ENCODE results near the gene OSM. TPM values are rescaled to one million over a fixed set of nuclear protein-coding genes. Genes with fewer than 3 reads are reported as not detected.
A peak's percentile ranks its signal among the peaks of the same experiment; 100 is the strongest.
"Not testable (repeated sequence)": the region's sequence is repeated elsewhere in the genome, so short reads cannot be mapped to it uniquely, and the experiment has no call there.

Gene OSM
- total RNA-seq, 6 donors from 2014 or later: 0.98 to 11.7 (median 5.1) TPM

DNA sequence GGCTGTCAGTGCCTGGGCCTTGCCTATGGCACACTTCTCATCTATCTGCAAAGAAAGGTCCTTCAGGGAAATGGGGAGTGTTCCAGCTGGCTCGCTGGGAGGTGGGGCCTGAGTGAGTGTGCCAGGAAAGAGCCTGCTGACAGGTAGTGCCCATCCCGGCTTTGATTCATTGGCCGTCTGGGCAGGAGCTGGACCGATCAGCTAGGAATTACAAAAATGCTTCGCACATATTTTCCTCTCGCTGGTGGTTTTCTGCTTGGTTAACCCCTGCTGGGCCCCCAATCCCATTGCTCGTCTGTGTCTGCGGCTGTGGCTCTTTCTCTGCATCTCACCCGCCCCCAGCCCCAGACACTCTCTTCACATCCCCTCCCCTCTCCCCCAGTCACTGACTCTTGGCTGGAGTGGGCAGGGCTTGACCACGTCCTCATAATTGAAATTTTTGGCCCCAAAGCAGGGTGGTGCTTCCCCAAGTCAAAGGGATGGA lies 30.9 kb downstream of the OSM start:
- no peaks in the 10 kb centered on the region for H3K27me3 ChIP-seq
- DNase-seq: peak in 1 of 2 donors; percentile 75
- H3K4me3 ChIP-seq: no peak overlapping the region
- no peak for TF ChIP-seq POLR2A (IDR thresholded peaks at IDR 0.05)
- no peak for TF ChIP-seq POLR2AphosphoS5 (IDR thresholded peaks at IDR 0.05)
- TF ChIP-seq, protein P1, sequence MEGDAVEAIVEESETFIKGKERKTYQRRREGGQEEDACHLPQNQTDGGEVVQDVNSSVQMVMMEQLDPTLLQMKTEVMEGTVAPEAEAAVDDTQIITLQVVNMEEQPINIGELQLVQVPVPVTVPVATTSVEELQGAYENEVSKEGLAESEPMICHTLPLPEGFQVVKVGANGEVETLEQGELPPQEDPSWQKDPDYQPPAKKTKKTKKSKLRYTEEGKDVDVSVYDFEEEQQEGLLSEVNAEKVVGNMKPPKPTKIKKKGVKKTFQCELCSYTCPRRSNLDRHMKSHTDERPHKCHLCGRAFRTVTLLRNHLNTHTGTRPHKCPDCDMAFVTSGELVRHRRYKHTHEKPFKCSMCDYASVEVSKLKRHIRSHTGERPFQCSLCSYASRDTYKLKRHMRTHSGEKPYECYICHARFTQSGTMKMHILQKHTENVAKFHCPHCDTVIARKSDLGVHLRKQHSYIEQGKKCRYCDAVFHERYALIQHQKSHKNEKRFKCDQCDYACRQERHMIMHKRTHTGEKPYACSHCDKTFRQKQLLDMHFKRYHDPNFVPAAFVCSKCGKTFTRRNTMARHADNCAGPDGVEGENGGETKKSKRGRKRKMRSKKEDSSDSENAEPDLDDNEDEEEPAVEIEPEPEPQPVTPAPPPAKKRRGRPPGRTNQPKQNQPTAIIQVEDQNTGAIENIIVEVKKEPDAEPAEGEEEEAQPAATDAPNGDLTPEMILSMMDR (IDR thresholded peaks at IDR 0.05): no peak
- TF ChIP-seq EP300 (IDR thresholded peaks at IDR 0.05): peak in 1 of 4 donors; percentile 16
- peak overlapping the region in 2 of 4 donors; percentile 41 to 67 for H3K27ac ChIP-seq
- H3K36me3 ChIP-seq: no peaks in the 10 kb centered on the region
- ATAC-seq (ENCODE audit: low FRiP score in 2 of 2): peak in 1 of 2 donors; percentile 15
- peaks cover 10 to 17% (median 12%) of the 10 kb centered on the region in 4 donors for H3K4me1 ChIP-seq
- H3K9me3 ChIP-seq: no peaks in the 10 kb centered on the region
- 44 to 64% methylated on average over 9 to 10 of the region's 10 CpGs for WGBS, 2 donors

DNA sequence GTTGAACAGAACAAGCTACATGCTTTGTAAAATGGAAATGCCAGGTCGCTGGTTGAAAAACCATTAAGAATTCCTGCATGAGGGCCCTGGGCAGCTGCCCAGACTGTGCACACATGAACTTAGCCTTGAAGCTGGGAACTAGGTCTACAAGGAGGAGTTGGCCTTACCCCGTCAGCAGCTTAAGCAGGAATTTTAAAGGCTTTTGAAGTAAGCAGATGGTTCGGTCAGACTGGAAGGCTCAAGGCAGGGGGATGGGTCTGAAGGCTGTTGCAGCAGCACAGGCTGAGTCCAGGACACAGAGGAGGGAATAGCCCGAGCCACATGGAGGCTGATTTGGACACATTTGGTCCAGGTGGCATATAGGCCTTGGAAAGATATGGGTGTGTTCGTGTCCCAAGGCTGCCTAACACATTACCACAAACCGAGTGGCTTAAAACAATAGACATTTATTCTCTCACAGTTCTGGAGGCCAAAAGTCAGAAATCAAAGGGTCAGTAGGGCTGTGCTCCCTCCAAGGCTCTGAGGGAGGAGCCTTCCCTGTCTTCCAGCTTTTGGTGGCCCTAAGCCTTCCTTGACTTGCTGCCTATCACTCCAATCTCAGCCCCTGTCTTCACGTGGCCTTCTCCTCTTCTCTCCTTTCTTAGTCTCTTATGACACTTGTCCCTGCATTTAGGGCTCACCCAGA lies 31.7 kb downstream of the OSM start:
- Histone ChIP-seq H3K27me3 (no peaks in the 10 kb centered on the region), H3K4me1 (peaks cover 10 to 17% (median 12%) of the 10 kb centered on the region in 4 donors), H3K36me3 (no peaks in the 10 kb centered on the region), H3K27ac (peak overlapping the region; percentile 22 to 67 (median 38)), H3K9me3 (no peaks in the 10 kb centered on the region), H3K4me3 (no peak overlapping the region)
- WGBS, 2 donors: 50 to 59% methylated on average over 6 to 7 of the region's 7 CpGs
- TF ChIP-seq POLR2A (IDR thresholded peaks at IDR 0.05) (no peak), POLR2AphosphoS5 (IDR thresholded peaks at IDR 0.05) (peak in 1 of 2 donors; percentile 21)
- peak in 1 of 2 donors; percentile 69 for ATAC-seq (ENCODE audit: low FRiP score in 2 of 2)
- peak in 1 of 2 donors; percentile 78 for DNase-seq

DNA sequence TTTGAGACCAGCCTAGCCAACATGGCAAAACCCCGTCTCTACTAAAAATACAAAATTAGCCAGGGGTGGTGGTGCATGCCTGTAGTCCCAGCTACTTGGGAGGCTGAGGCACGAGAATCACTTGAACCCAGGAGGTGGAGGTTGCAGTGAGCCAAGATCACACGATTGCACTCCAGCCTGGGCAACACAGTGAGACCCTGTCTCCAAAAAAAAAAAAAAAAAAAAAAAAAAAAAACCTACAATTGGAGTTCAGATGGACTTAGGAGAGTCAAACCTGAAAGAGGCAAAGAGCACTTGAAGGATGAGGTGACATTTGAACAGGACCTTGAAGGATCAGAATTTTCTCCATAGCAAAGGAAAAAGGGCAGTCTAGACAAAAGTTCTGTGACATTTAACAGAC lies 32.3 kb downstream of the OSM start:
- H3K9me3 ChIP-seq; ATAC-seq (ENCODE audit: low FRiP score in 2 of 2); H3K36me3 ChIP-seq; H3K4me3 ChIP-seq; H3K27me3 ChIP-seq; DNase-seq: not testable (repeated sequence)
- Histone ChIP-seq H3K4me1 (peaks cover 10 to 17% (median 12%) of the 10 kb centered on the region in 4 donors), H3K27ac (peak overlapping the region in 2 of 4 donors; percentile 34 to 41)
- WGBS, 2 donors: 86 to 87% methylated on average over 2 to 3 of the region's 3 CpGs

DNA sequence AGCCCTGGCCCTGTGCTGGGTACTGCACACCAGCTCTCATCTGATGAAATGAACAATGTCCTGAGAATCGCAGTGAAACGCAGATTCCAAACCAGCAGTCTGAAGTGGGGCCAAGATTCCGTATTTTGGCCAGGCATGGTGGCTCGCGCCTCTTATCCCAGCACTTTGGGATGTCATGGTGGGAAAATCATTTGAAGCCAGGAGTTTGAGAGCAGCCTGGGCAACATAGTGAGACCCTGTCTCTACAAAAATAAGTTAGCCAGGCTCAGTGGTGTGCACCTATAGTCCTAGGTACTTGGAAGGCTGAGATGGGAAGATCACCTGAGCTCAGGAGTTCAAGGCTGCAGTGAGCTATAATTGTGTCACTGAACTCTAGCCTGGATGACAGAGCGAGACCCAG lies 33.1 kb downstream of the OSM start:
- Histone ChIP-seq H3K27ac (no peak overlapping the region), H3K9me3 (no peaks in the 10 kb centered on the region), H3K4me1 (peaks cover 11 to 17% (median 13%) of the 10 kb centered on the region in 4 donors), H3K36me3 (no peaks in the 10 kb centered on the region), H3K27me3 (no peaks in the 10 kb centered on the region), H3K4me3 (no peak overlapping the region)
- TF ChIP-seq EP300 (IDR thresholded peaks at IDR 0.05): no peak
- TF ChIP-seq, protein P1 (IDR thresholded peaks at IDR 0.05): no peak
- no peak for TF ChIP-seq POLR2AphosphoS5 (IDR thresholded peaks at IDR 0.05)
- no peak for TF ChIP-seq POLR2A (IDR thresholded peaks at IDR 0.05)
- DNase-seq: no peak
- WGBS, 2 donors: 83 to 93% methylated on average over 6 of the region's 6 CpGs
- no peak for ATAC-seq (ENCODE audit: low FRiP score in 2 of 2)

DNA sequence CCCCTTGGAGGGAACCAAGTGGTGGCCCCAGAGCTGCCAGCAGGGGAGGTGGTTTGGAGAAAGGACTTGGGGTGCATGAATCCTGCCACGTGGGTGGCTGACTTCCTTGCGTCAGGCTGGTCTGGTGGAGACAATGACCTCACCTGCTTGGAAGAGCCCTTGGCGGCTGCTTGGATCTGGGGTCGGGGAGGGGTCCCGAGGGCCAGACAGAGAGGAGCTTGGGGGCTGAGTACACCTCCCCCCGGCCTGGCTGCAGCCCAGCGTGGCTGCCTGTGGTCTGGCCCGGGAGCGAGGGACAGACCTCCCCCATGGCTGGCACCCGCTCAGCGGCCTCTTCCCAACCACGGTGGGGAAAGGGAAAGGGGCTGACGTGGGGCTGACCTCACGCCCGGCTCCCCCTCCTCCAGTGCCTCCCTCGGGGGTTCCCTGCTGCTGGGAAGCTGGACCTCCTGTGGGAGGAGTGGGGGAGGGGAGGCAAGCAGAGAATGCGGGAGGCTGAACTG lies 33.9 kb downstream of the OSM start:
- no peak overlapping the region for H3K4me3 ChIP-seq
- DNase-seq (no peak), ATAC-seq (ENCODE audit: low FRiP score in 2 of 2) (peak in 1 of 2 donors; percentile 64)
- no peak overlapping the region for H3K27ac ChIP-seq
- TF ChIP-seq, protein P1 (IDR thresholded peaks at IDR 0.05): no peak
- H3K9me3 ChIP-seq: no peaks in the 10 kb centered on the region
- H3K36me3 ChIP-seq: no peaks in the 10 kb centered on the region
- H3K27me3 ChIP-seq: no peaks in the 10 kb centered on the region
- H3K4me1 ChIP-seq: peaks cover 11 to 17% (median 13%) of the 10 kb centered on the region in 4 donors
- 53 to 61% methylated on average over 2 to 3 of the region's 17 CpGs for WGBS, 2 donors
